RWPE2 (cell line): Measurements from ENCODE around the gene SDE2.

Experiments used
- ATAC-seq: fragments of 200-7000 bp; cut with Tn5 transposase; 3 replicates; pipeline ENCODE4 v1.9.1; 2021; ENCODE audit warnings: low read depth
- DNase-seq: peaks from one replicate; pipeline ENCODE4 v3.0.0-alpha.2; 2020; ENCODE audit warnings: low spot score
- H3K27ac ChIP-seq: fragments of 450-650 bp; 2 replicates; pipeline ENCODE4 v1.5.1; 2017; ENCODE audit warnings: mild to moderate bottlenecking; ENCODE audit not compliant: poor library complexity, severe bottlenecking
- H3K27me3 ChIP-seq: fragments of 250-450 bp; sonication (Bioruptor Pico); 2 replicates; pipeline ENCODE4 v1.5.1; 2021; ENCODE audit warnings: mild to moderate bottlenecking, moderate library complexity; ENCODE audit not compliant: insufficient read depth, poor library complexity, severe bottlenecking
- H3K36me3 ChIP-seq: fragments of 250-450 bp; sonication (Bioruptor Pico); 2 replicates; pipeline ENCODE4 v1.5.1; 2020; ENCODE audit warnings: low read depth, mild to moderate bottlenecking, moderate library complexity
- H3K4me1 ChIP-seq: fragments of 250-450 bp; sonication (Bioruptor Pico); 2 replicates; pipeline ENCODE4 v1.5.1; 2021; ENCODE audit warnings: mild to moderate bottlenecking, moderate library complexity; ENCODE audit not compliant: insufficient read depth, poor library complexity, severe bottlenecking
- H3K4me3 ChIP-seq: fragments of 250-450 bp; sonication (Bioruptor Pico); 2 replicates; pipeline ENCODE4 v1.5.1; 2021; ENCODE audit warnings: mild to moderate bottlenecking, moderate library complexity; ENCODE audit not compliant: severe bottlenecking
- H3K9me3 ChIP-seq: fragments of 250-450 bp; sonication (Bioruptor Pico); 2 replicates; pipeline ENCODE4 v1.5.1; 2021; ENCODE audit warnings: mild to moderate bottlenecking, moderate library complexity; ENCODE audit not compliant: severe bottlenecking
- TF ChIP-seq, protein P1 (sequence below): fragments of 450-650 bp; IDR thresholded peaks from one replicate; pipeline ENCODE4 v1.5.1; 2017; ENCODE audit warnings: mild to moderate bottlenecking, moderate library complexity; ENCODE audit not compliant: poor library complexity, severe bottlenecking

Gene SDE2

GRCh38 chr1:225999227-225999911 is at the start of gene SDE2:
Gene SDE2, minus strand, starts transcription at chr1:225999343. Its CDS starts 31 bp downstream, at chr1:225999312.
- ATAC-seq (peak; percentile 95), DNase-seq (peak; percentile 91)
- H3K4me1 ChIP-seq: no peaks in the 10 kb centered on the region
- H3K9me3 ChIP-seq: no peaks in the 10 kb centered on the region
- peak within 1 kb of the TSS; percentile 12 for H3K27ac ChIP-seq
- H3K27me3 ChIP-seq: no peaks in the 10 kb centered on the region
- TF ChIP-seq, protein P1, sequence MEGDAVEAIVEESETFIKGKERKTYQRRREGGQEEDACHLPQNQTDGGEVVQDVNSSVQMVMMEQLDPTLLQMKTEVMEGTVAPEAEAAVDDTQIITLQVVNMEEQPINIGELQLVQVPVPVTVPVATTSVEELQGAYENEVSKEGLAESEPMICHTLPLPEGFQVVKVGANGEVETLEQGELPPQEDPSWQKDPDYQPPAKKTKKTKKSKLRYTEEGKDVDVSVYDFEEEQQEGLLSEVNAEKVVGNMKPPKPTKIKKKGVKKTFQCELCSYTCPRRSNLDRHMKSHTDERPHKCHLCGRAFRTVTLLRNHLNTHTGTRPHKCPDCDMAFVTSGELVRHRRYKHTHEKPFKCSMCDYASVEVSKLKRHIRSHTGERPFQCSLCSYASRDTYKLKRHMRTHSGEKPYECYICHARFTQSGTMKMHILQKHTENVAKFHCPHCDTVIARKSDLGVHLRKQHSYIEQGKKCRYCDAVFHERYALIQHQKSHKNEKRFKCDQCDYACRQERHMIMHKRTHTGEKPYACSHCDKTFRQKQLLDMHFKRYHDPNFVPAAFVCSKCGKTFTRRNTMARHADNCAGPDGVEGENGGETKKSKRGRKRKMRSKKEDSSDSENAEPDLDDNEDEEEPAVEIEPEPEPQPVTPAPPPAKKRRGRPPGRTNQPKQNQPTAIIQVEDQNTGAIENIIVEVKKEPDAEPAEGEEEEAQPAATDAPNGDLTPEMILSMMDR: no peak
- peaks cover 13% of the 10 kb centered on the region for H3K36me3 ChIP-seq
- H3K4me3 ChIP-seq: peak within 1 kb of the TSS; percentile 63

- TF ChIP-seq, protein P1: no peak
- no peak for DNase-seq
- Histone ChIP-seq H3K4me3 (no peak overlapping the region), H3K27ac (no peak overlapping the region), H3K4me1 (no peaks in the 10 kb centered on the region), H3K36me3 (no peaks in the 10 kb centered on the region), H3K27me3 (no peaks in the 10 kb centered on the region), H3K9me3 (no peaks in the 10 kb centered on the region)
- ATAC-seq: no peak
These were observed 49.7 kb upstream of the SDE2 start for GRCh38 chr1:226048886-226049285.

- no peaks in the 10 kb centered on the region for H3K9me3 ChIP-seq
- no peaks in the 10 kb centered on the region for H3K27me3 ChIP-seq
- no peak overlapping the region for H3K4me3 ChIP-seq
- DNase-seq (no peak), ATAC-seq (no peak)
- TF ChIP-seq, protein P1: no peak
- H3K27ac ChIP-seq: no peak overlapping the region
- no peaks in the 10 kb centered on the region for H3K36me3 ChIP-seq
- H3K4me1 ChIP-seq: no peaks in the 10 kb centered on the region
These were observed 48.4 kb upstream of the SDE2 start for GRCh38 chr1:226047495-226047894.

GRCh38 chr1:226046240-226046639 is 47.1 kb upstream of the SDE2 start:
- ATAC-seq (peak; percentile 42; the same call in 1 of the 3 replicates), DNase-seq (no peak)
- Histone ChIP-seq H3K4me1 (no peaks in the 10 kb centered on the region), H3K9me3 (no peaks in the 10 kb centered on the region), H3K4me3 (no peak overlapping the region), H3K27ac (no peak overlapping the region), H3K27me3 (no peaks in the 10 kb centered on the region), H3K36me3 (no peaks in the 10 kb centered on the region)
- TF ChIP-seq, protein P1: no peak

DNA sequence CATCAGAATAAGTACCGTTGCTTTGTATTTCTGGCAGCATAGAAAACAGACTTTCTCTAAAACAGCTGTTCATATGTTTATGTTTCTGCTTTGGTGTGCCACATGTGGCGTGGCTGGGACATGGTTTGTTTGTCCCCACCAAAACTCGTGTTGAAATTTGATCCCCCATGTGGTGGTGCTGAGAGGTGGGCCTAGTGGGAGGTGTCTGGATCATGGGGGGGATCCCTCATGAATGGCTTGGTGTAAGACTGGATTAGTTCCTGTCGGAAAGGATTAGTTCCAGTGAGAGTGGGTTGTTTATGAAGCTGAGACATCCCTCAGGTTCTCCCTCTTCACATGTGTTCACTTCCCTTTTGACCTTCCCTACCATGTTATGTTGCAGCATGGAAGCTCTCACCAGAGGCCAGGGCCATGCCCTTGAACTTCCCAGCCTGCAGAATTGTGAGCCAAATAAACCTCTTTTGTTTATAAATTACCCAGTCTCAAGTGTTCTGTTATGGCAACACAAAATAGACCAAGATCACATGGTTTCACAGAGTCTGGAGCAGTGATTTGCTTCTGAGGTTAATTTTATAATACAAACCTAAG is 45.5 kb upstream of the SDE2 start:
- Histone ChIP-seq H3K36me3 (no peaks in the 10 kb centered on the region), H3K4me3 (no peak overlapping the region), H3K9me3 (no peaks in the 10 kb centered on the region), H3K27me3 (no peaks in the 10 kb centered on the region), H3K4me1 (no peaks in the 10 kb centered on the region), H3K27ac (no peak overlapping the region)
- DNase-seq (no peak), ATAC-seq (no peak)
- TF ChIP-seq, protein P1: no peak
